CD4-positive, alpha-beta T cell (primary cell): ENCODE measurements around the gene MAB21L2. TPM values are rescaled to one million over a fixed set of nuclear protein-coding genes. Genes with fewer than 3 reads are reported as not detected.

Source experiments
- ATAC-seq: fragments of 200-7000 bp; cut with Tn5 transposase; one replicate; pipeline ENCODE4 v1.10.0; 2022; ENCODE audit warnings: mild to moderate bottlenecking; ENCODE audit not compliant: poor library complexity
- CTCF ChIA-PET: fragments of 350-600 bp; sonication (Branson Sonifier 250); formaldehyde crosslinking; loops from one replicate; lab custom pipeline; 2021; ENCODE audit warnings: antibody characterized with exemption, inconsistent platforms; lab: Charles Lee
- POLR2A ChIA-PET: fragments of 350-600 bp; sonication (Branson Sonifier 250); formaldehyde crosslinking; loops from one replicate; lab custom pipeline; 2021; ENCODE audit warnings: antibody characterized with exemption, inconsistent platforms; lab: Charles Lee
- DNase-seq, 14 experiments: peaks; one replicate each; pipeline ENCODE4 v3.0.0-alpha.2; 2013 to 2020; ENCODE audit warnings: mixed read lengths in 2 of 14
- H3K27ac ChIP-seq, 2 donors: one replicate each; pipeline versions ENCODE4 v1.5.1 to v1.7.0; 2013; ENCODE audit warnings: low read length in 2 of 2, low read depth in 1 of 2, mild to moderate bottlenecking in 1 of 2
- H3K27me3 ChIP-seq, 2 experiments: 1 replicate in 1 of 2; 2 replicates in 1 of 2; pipeline versions ENCODE4 v1.6.1 to v1.7.0; 2013; ENCODE audit warnings: low read length in 2 of 2, control low read depth in 1 of 2, mild to moderate bottlenecking in 1 of 2, moderate library complexity in 1 of 2; ENCODE audit not compliant: insufficient read depth in 2 of 2, control insufficient read depth in 1 of 2
- H3K36me3 ChIP-seq: one replicate; pipeline ENCODE4 v1.6.1; 2013; ENCODE audit warnings: low read length, control low read depth; ENCODE audit not compliant: insufficient read depth
- H3K4me1 ChIP-seq: one replicate; pipeline ENCODE4 v1.6.1; 2013; ENCODE audit warnings: low read length, control low read depth; ENCODE audit not compliant: insufficient read depth
- H3K4me3 ChIP-seq: one replicate; pipeline ENCODE4 v1.5.1; 2013; ENCODE audit warnings: mild to moderate bottlenecking, low read length, moderate library complexity
- H3K9me3 ChIP-seq, 2 experiments: 1 replicate in 1 of 2; 2 replicates in 1 of 2; pipeline versions ENCODE4 v1.6.1 to v1.7.0; 2013; ENCODE audit warnings: low read length in 2 of 2, mild to moderate bottlenecking in 2 of 2, control low read depth in 1 of 2, moderate library complexity in 1 of 2; ENCODE audit not compliant: control insufficient read depth in 1 of 2, insufficient read depth in 1 of 2
- H3K27ac Mint-ChIP-seq: one replicate; pipeline ENCODE4 v1.8.0; 2020; ENCODE audit warnings: mixed read lengths
- H3K27me3 Mint-ChIP-seq: one replicate; pipeline ENCODE4 v1.8.0; 2021; ENCODE audit warnings: mixed read lengths
- H3K36me3 Mint-ChIP-seq: one replicate; pipeline ENCODE4 v1.8.0; 2021; ENCODE audit warnings: low read depth, mixed read lengths
- H3K4me1 Mint-ChIP-seq: one replicate; pipeline ENCODE4 v1.8.0; 2021; ENCODE audit warnings: low read depth, mixed read lengths
- H3K4me3 Mint-ChIP-seq: one replicate; pipeline ENCODE4 v1.8.0; 2020; ENCODE audit warnings: mild to moderate bottlenecking, mixed read lengths
- H3K9me3 Mint-ChIP-seq: one replicate; pipeline ENCODE4 v1.8.0; 2020; ENCODE audit warnings: mixed read lengths
- intact Hi-C, 2 experiments: fragments of 100-400 bp; cut with DNase I in 1 of 2; cut with micrococcal nuclease in 1 of 2; formaldehyde crosslinking; loops; one replicate each; pipeline versions ENCODE4 v1.15.1 to v1.9.0; 2023 to 2025; cut with DNase I, micrococcal nuclease
- total RNA-seq, 174 experiments: library from RNA in 2 of 174; stranded (reverse) in 2 of 174; gene quantifications; one replicate each; pipeline ENCODE4 v1.2.3 and lab custom pipeline; 2021 to 2026
- TF ChIP-seq, protein P1 (sequence below): fragments of 200-600 bp; IDR thresholded peaks from one replicate; pipeline ENCODE4 v1.8.0; 2022; ENCODE audit warnings: antibody characterized with exemption, mild to moderate bottlenecking

The MAB21L2 gene
- total RNA-seq, 2 experiments from 2014 or later: not detected

DNA sequence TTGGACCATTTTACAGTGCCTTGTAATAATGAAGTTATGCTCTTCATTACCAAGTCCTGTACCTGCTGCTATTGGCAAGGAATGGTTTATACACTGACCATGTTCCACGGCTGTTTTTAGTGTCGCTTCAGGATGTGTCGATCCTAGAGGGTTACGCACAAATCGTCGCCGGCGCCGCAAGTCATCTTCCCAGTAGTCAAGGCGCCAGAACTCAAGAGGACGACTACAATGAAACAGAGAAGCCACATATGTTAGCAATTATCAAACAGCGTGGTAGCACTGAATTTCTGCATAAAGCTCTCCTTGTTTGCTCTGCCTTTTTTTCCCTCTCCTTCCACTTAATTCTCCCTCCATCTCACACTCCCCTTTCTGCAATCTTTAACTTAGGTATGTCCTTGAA is 17.0 kb downstream of the MAB21L2 start:
- Histone ChIP-seq H3K27me3 (no peaks in the 10 kb centered on the region), H3K27ac (no peak overlapping the region), H3K36me3 (peaks cover 12% of the 10 kb centered on the region), H3K4me3 (no peak overlapping the region), H3K4me1 (no peaks in the 10 kb centered on the region), H3K9me3 (no peaks in the 10 kb centered on the region)
- ATAC-seq: no peak
- Mint-ChIP-seq H3K36me3 (peaks cover 18% of the 10 kb centered on the region), H3K4me3 (no peak overlapping the region), H3K9me3 (no peaks in the 10 kb centered on the region), H3K27me3 (no peaks in the 10 kb centered on the region), H3K27ac (no peak overlapping the region), H3K4me1 (no peaks in the 10 kb centered on the region)
- POLR2A ChIA-PET: no interaction called here
- no peak for DNase-seq
- CTCF ChIA-PET: no interaction called here
- intact Hi-C loops: no loop called here
- TF ChIP-seq, protein P1, sequence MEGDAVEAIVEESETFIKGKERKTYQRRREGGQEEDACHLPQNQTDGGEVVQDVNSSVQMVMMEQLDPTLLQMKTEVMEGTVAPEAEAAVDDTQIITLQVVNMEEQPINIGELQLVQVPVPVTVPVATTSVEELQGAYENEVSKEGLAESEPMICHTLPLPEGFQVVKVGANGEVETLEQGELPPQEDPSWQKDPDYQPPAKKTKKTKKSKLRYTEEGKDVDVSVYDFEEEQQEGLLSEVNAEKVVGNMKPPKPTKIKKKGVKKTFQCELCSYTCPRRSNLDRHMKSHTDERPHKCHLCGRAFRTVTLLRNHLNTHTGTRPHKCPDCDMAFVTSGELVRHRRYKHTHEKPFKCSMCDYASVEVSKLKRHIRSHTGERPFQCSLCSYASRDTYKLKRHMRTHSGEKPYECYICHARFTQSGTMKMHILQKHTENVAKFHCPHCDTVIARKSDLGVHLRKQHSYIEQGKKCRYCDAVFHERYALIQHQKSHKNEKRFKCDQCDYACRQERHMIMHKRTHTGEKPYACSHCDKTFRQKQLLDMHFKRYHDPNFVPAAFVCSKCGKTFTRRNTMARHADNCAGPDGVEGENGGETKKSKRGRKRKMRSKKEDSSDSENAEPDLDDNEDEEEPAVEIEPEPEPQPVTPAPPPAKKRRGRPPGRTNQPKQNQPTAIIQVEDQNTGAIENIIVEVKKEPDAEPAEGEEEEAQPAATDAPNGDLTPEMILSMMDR: no peak

DNA sequence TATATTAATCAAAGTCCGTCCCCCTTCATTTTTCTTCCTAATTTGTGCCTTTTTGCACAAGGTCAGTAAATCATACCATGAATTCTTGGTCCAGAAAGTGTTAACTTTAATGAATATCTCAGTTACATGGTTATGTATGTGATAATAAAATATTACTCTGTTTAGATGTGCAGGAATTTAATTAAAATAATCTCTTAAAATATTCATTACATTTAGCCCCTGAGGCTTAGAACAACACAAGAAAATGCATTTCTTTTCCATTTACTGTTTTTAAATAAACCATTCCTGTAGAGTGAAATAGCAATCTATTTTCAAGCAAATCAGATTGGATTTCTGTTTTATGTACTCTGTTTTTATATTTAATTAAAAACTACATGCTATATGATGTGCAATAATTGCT is 17.6 kb downstream of the MAB21L2 start:
- Histone ChIP-seq H3K4me1 (no peaks in the 10 kb centered on the region), H3K27ac (no peak overlapping the region), H3K4me3 (no peak overlapping the region), H3K36me3 (peaks cover 12% of the 10 kb centered on the region), H3K27me3 (no peaks in the 10 kb centered on the region), H3K9me3 (no peaks in the 10 kb centered on the region)
- CTCF ChIA-PET: no interaction called here
- DNase-seq: no peak
- Mint-ChIP-seq H3K4me3 (no peak overlapping the region), H3K27me3 (no peaks in the 10 kb centered on the region), H3K4me1 (no peaks in the 10 kb centered on the region), H3K9me3 (no peaks in the 10 kb centered on the region), H3K27ac (no peak overlapping the region), H3K36me3 (peaks cover 18% of the 10 kb centered on the region)
- intact Hi-C loops: no loop called here
- TF ChIP-seq, protein P1: no peak
- ATAC-seq: no peak
- POLR2A ChIA-PET: no interaction called here

DNA sequence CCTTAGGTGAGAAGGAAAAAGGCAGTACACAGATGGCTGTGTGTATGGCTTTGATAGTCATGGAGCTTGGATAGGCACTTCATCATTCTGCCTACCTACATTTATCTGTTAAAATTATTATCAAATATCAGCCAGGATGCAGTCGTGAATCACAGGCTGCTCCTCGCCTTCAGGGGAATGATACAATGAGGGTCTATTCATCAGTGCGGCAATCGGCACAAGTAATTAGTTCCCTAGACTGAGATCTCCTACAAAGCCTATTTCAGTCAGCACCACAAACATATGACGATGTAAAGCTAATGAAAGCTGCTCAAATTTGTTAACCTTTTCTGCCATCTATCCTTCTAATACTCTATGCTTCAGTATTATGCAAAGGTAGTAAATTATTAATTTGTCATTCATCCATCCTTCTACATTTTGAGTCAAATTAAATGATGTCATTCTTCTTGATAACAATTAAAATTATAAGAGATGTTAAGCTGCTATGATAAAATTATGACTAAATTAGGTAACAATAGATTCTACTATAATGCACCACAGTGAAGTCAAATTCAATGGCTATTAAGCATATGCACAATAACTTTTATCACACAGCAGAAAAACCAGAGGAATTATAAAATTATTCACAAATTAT is 19.0 kb downstream of the MAB21L2 start:
- Histone ChIP-seq H3K4me3 (no peak overlapping the region), H3K27me3 (no peaks in the 10 kb centered on the region), H3K4me1 (no peaks in the 10 kb centered on the region), H3K36me3 (peaks cover 12% of the 10 kb centered on the region), H3K27ac (no peak overlapping the region), H3K9me3 (no peaks in the 10 kb centered on the region)
- H3K4me3 Mint-ChIP-seq: no peak overlapping the region
- H3K27ac Mint-ChIP-seq: no peak overlapping the region
- TF ChIP-seq, protein P1: no peak
- intact Hi-C loops: no loop called here
- H3K36me3 Mint-ChIP-seq: peaks cover 25% of the 10 kb centered on the region
- no peak for ATAC-seq
- no peaks in the 10 kb centered on the region for H3K27me3 Mint-ChIP-seq
- DNase-seq: no peak
- CTCF ChIA-PET: no interaction called here
- POLR2A ChIA-PET: interaction anchor here (0.7 kb wide), 1 partner anchor 47 kb away, joined by 3 read pairs; no protein-coding TSS in a partner anchor
- H3K4me1 Mint-ChIP-seq: no peaks in the 10 kb centered on the region
- H3K9me3 Mint-ChIP-seq: no peaks in the 10 kb centered on the region
